CD4-positive, alpha-beta T cell treated with Interleukin-4 for 1 hour (primary cell): ENCODE results near the gene DTNB.

Experiments used
- DNase-seq, 2 donors: peaks; one replicate each; pipeline ENCODE4 v3.0.0-alpha.2; 2020 to 2022

DTNB gene

GRCh38 chr2:25379535-25379934, 293.8 kb downstream of the DTNB start:
- DNase-seq: no peak

- DNase-seq: no peak
Observed at GRCh38 chr2:25378731-25379490, 294.5 kb downstream of the DTNB start.

DNA sequence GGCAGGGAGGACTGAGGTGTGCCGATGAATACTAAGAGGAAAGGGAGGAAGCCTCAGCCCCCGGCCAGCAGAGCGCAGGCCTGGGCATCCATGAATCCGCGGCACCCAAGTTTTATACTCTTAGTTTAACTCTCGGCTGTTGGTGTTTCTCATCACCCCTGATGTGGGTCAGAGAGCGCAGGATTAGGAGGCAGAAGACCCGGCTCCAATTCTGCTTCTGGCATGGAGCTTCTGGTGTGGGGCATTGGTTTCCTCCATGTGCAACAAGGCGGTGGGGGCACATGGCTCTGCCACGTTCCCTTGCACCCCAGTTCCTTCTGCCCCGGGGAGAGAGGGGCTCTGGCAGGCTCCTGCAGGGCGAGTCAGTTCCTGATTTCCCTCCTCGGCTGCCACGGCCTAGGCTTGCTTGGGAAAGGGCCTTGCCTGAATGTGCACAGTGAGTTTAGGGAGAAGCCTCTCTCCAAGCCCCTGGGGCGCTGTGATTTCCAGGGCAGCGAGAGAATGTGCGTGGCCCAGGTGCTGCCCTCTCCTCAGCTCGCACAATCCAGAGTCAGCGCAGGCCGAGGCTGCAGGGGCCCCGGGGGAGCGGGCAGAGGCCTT, 295.5 kb downstream of the DTNB start:
- DNase-seq: no peak

DNA sequence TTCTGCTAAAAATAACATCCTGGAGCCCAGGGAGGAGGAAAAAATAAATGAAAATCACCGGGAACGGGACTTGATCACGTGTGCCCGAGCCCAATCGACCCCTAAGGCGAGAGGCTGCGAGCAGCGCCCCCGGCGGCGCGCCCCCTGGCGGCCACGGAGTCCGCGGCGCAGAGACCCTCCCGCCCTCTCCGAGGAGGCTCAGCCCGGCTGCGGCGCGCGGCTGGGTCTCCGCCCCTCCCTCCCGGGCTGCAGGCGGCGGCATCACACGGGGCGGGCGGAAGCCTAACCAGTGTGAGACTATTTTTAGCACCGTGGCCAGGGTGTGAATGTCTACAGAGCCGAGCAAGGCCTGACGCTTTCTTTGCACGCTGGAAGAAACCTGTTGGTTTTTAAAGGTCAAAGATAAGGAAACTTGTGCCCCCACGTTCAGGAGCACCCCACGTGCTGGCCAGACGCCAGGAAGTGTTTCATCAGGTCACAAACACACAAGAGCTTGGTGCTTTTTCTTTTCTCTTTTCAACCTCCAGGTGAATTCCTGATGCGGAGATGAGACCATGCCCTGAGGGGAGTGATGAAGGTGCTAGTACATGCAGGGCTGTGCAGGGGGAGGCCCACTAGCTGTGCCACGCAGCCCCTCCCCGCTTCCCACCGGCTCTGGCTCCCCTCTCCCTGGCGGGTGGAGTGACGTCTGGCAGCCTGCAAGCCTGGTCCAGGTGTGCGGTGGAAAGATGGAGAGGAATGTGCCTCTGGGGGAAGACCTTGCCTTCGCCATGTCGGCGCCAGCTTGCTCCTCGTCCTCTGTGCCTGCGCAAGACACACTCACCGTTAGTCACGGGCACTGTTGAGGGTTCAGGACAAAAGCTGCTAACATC, 296.4 kb downstream of the DTNB start:
- DNase-seq: peak; percentile 94

GRCh38 chr2:25375989-25376545, 297.3 kb downstream of the DTNB start:
- no peak for DNase-seq

- no peak for DNase-seq
Observed at GRCh38 chr2:25375371-25375988, 297.9 kb downstream of the DTNB start.

DNA sequence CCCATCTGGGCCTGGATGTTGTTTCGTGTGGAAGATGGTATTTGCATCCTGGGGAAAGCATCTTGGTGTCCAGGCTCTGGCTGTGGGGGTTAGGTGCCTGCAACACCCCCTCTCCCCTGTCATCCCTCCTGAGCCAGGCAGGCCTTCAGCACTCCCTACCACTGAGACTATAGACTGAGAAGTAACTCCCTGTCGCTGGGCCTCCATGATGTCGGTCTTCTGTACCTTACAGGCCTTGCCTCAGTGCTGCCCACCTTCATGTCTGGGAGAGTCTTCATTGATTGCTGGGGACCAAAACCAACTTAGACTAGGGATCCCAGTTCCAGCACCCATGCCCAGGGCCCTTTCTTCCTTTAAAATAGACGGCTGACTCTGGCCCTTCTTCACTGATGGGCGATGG, 298.6 kb downstream of the DTNB start:
- no peak for DNase-seq

DNA sequence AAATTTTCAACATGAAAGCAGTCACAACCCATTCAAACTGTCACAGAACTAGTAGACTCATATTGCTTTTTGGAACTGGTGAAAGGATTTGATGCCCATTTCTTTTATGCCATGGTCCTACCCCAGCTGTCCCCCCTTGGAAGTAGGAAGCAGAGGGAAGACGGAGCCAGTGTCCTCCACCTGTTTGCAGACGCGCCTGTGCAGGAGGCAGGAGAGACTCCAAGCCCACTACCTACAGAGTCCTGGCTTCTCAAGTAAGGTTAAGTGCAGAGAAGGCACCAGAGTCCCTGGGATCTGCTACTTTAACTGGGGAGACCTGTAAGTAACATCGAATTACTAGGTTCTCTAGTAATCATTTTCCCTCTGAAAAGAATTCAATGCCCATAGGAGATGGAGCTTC, 299.0 kb downstream of the DTNB start:
- no peak for DNase-seq

DNA sequence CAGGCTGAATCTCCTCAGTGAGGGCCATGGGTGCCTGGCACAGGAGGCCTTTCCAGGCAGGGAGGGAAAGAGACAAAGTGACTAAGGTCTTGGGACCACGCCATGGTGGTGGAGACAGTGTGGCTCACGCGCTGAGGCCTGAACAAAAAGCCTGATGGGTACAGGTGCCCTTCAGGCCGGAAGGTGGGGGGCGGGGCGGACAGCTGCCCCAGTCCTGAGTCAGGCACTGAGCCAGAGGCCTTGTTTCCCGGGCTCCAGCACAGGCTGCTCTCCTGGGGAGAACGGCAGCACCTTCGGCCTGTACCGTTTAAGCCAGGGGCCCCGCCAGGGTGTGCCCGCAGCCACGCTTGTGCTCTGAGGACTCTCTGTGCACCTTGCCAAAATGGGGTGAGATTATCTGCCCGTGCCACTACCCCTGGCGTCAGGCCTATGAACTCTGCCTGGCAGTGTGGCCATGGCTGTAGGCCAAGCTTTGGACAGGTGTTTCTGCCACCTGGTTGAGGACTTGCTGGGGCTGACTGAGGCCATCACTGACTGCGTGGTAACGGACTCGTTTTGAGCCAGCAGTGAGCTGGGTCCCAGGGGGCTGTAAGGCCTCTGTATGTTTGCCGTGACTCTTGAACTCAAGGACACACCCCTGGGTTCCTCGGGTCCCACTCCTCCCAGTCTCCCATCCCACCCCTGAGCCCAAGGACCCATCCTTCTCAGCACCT, 300.0 kb downstream of the DTNB start:
- no peak for DNase-seq

GRCh38 chr2:25372405-25373268, 300.7 kb downstream of the DTNB start:
- DNase-seq: no peak

- no peak for DNase-seq
Observed at GRCh38 chr2:25371253-25372241, 301.8 kb downstream of the DTNB start.

- DNase-seq: no peak
Observed at GRCh38 chr2:25369876-25370275, 303.5 kb downstream of the DTNB start.

DNA sequence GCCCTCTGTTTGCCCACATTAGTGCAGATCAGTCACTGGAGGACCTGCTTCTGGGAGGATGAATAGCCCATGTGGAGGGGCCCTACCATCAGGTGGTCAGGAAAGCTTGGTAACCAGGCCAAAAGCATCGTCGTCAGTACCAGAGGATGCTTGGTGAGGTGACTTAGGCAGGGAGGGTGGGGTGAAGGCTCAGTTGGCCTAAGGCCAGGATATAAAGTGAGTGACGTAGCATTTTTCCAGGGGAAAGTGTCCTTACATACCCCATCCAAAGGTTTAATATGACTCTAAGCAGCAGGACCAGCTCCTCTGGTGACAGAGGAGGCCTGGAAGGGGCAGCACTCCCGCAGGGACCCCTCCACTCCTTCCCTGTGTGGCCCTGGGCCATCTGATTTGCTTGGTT, 303.9 kb downstream of the DTNB start:
- no peak for DNase-seq

DNA sequence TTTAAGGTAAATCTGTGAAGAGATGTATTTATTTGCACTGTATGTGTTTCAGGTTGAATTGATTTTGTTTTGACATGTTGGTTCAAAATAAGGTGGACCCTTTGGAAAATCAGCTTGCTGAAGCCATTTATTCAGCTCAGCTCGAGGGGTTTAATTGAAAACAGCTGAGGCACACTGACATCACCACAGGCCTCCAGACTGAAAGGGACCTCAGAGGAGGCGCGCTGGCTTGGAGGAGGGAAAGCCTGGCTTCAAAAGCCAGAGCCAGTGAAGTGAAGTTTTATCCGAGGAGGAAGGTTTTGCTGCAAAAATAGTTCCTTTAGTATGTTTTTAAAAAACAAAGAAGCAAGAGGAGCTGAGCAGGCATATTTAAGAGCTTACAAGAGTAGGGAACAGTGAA, 304.7 kb downstream of the DTNB start:
- no peak for DNase-seq

- no peak for DNase-seq
Observed at GRCh38 chr2:25367296-25367695, 306.1 kb downstream of the DTNB start.

GRCh38 chr2:25366629-25367028, 306.7 kb downstream of the DTNB start:
- no peak for DNase-seq

DNA sequence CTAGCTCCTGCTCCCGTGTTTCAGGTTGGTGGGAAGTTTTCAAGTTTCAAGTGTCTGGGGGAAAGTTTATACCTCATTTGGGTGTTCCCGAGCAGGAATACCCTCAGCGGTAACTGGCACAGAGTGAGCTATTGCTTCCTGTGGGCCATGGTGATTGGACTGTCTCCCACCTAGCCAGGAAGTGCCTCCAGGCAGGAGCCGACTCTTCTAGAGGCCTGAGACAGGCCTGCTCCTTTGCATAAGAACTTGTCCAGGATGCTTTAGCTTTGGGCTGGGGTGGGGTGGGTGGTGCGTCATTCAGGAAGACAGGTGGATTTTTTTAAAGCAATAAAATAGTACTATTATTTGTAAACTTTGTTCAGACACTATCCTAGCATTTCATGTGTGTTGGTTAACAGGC, 308.1 kb downstream of the DTNB start:
- DNase-seq: no peak

DNA sequence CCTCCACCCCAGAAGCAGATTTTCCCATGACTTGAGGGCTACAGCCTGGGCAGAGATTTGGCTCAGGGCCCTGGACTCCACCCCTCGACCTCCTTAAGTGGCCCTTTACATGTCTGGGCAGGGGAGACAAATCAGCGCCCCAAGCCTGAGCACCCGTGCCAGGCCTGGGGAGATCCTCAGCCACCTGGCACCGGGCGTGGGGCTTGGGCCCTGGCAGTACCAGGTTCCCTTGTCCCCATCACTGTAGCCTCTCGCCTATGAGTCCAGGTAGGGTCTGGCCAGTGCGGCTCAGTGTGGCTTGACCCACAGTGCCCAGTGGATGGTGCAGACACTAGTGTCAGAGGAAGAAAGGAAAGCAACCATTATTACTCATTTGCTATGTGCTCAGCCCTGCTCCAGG, 309.6 kb downstream of the DTNB start:
- no peak for DNase-seq

DNA sequence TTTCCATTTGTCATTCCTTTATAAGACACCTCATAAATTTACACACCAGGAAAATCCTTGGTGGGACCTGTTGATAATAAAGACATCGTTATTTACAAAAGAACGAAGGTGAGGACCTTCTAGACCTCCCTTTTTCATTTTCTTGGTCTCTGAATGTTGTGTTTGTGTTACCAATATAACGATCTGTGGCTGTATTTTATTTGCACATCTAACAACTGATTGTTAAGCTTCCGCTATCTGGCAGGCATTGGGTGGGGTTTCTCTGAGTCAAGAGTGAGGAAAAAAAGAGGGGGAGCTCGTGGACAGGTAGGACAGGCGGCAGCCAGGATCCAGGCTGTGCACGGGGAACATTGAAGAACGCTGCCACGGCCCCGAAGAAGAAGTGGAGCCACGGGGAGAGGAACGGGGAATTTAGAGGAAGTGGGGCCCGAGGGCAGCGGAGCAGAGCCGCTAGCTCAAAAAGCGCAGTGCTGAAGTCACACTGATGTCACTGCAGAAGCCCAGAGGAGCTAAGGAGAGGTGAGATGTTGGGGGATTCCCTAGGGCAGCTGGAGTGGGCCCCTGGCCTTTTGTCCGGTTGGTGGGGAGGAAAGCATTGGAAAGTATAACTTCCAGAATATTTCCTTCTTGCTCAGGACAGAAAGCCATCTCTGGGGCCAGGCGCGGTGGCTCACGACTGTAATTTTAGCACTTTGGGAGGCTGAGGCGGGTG, 310.8 kb downstream of the DTNB start:
- DNase-seq: peak; percentile 74 to 86
